ENCODE results near the gene AKT3.
"Not testable (repeated sequence)": the region's sequence is repeated elsewhere in the genome, so short reads cannot be mapped to it uniquely, and the experiment has no call there.

The AKT3 gene

DNA sequence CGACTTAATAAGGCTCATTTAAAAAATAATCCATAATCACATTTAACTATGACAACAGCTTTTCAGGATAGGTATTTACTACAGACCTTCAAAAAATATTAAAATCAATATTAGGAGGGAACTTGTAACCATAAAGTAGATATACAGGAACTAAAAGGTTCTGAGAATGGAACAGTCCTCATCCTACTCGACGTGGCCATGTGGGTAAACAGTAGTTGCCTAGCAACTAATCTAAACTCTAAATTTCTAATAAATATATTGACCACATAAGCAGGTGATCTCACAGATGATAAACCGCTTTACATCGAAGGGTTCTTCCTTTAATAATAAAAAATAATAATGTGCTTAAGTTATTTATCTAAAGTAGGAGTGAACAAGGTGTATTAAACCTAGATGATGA is 7.9 kb downstream of the AKT3 start:
- no peak for DNase-seq (ENCODE audit: low read depth, low spot score)

DNA sequence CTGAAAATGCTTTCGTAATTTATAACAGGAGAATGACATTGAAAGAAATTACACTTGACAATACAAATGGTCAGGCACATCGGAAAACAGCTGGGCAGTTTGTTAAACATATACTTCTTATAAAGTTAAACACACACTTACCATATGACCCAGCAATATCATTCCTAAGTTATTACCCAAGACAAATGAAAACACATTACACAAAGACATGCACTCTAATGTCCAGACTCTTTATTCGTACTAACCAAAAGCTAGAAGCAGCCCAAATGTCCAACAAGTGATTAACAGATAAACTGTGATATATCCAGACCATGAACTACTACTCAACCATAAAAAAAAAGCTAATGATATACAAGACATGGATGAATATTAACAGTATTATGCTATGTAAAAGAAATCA is 8.5 kb downstream of the AKT3 start:
- no peak for DNase-seq (ENCODE audit: low read depth, low spot score)

DNA sequence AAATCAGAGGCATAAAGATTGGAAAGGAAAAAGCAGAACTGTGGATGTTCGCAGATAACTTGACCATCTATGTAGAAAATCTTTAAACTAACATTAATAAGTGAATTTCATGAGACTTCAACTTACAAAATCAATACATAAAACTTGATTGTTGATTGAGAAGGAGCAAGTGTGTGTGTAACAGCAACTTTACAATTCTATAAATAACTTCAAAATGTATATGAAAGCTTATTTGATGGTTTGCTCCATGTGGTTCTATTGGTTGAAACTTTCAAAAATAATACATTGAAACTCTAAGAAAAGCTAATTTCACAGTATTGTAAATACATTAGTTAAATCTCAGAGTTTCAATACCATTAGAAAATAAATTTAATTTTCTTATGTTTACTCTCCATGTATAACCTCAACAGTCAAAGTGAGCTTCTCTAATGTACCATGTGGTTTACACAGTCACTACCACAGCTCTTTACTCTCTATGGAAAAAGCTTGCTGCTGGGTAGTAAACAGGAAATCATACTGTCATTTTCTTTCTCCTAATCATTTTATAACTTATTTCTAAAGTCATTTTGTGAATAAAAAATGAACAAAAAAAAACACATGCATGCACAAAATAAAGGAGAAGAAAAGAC is 12.0 kb downstream of the AKT3 start:
- no peak for DNase-seq (ENCODE audit: low read depth, low spot score)

DNA sequence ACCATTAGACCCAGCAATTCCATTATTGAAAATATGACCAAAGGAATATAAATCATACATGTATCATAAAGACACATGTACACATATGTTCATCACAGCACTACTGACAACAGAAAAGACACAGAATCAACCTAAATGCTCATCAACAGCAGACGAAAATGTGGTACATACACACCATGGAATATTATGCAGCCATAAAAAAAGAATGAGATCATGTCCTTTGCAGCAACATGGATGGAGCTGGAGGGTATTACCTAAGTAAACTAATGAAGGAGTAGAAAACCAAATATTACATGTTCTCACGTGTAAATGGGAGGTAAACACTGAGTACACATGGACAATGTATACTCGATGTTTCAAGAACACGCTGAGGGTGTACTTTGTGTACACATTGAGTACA is 15.9 kb downstream of the AKT3 start:
- DNase-seq (ENCODE audit: low read depth, low spot score), result no peak

DNA sequence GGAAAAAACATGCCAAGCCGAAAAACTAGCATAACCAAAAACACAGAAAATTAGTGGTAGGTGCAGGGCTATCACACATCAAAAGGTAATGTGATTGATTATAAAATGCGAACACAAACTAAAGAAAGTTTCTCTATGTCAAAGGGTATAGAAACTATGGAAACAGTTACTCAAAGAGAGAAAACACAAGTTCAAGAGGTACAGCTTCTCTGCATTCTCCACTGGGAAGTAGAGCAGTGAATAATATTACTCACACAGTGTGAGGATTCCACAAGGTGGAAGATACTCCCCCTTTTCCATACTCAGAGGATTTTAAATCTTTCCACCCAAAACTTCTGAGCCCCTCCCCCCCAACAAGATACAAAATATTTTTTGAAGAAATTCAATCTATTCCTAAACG is 18.6 kb downstream of the AKT3 start:
- no peak for DNase-seq (ENCODE audit: low read depth, low spot score)

DNA sequence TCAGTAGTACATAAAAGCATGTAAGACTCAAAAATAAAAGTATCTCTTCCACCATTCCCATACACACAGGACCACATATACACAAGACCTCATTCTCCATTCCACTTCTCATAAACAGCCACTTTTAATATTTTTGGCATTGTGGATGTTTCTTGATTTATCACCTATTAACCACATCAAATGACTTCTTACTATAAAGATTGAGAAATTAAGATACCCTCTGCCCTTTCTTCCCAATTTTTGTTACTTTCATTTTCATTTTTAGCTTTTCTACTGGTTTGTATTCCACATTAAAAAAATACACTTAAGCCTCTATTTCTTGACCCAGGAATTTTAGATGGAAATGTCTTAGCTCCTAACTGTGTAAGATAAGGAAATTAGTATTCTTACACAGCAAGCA is 22.8 kb downstream of the AKT3 start:
- no peak for DNase-seq (ENCODE audit: low read depth, low spot score)

DNA sequence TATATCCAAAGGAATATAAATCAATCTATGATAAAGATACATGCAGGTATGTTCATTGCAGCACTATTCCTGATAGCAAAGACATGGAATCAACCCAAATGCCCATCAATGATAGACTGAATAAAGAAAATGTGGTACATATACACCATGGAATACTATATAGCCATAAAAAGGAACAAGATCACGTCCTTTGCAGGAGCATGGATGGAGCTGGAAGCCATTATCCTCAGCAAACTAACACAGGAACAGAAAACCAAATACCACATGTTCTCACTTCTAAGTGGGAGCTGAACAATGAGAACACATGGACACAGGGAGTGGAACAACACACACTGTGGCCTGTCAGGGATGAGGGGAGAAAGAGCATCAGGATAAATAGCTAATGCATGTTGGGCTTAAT is 25.1 kb downstream of the AKT3 start:
- DNase-seq (ENCODE audit: low read depth, low spot score), result not testable (repeated sequence)

DNA sequence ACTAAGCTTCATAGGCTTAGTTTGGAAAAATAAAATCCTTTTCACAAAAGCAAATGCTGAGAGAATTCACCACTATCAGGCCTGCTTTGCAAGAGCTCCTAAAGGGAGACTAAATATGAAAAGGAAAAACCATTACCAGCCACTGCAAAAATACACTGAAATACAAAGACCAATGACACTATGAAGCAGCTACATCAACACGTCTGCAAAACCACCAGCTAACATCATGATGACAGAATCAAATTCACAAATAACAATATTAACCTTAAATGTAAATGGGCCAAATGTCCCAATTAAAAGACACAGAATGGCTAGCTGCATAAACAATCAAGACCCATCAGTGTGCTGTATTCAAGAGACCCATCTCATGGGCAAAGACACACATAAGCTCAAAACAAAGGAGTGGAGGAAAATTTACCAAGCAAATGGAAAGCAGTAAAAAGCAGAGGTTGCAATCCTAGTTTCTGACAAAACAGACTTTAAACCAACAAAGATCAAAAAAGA is 28.8 kb downstream of the AKT3 start:
- no peak for DNase-seq (ENCODE audit: low read depth, low spot score)

DNA sequence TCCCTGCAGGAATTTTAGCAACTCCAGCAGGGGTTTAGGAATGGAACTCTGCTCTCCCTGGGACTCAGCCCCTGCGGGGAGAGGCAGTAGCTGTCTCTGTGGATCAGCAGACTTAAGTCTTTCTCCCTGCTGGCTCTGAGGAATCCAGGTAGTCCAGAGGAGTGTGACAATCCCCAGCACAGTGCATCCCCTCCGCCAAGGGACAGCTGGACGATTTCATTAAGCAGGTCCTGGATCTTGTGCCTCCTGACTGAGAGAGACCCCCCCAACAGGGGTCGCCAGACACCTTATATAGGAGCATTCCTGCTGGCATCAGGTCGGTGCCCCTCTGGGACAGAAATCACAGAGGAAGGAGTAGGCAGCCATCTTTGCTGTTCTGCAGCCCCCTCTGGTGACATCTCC is 30.6 kb downstream of the AKT3 start:
- no peak for DNase-seq (ENCODE audit: low read depth, low spot score)

DNA sequence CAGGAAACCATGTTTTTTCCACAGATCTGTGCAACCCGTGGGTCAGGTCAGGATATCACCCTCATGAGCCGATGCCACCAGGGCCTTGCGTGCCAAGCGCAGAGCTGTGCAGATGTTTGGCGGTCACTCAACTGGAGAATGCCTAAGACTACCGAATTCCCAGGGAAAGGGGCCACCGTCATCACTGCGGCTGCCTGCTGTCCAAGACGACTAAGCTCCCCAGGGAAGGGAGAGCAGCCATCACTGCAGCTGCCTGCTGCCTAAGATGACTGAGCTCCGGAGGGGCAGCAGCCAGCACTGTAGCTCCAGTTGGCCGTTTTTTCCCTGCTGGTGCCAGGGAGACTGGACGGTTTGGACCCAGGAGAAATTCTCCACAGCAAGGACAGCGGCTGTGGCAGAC is 31.1 kb downstream of the AKT3 start:
- no peak for DNase-seq (ENCODE audit: low read depth, low spot score)

DNA sequence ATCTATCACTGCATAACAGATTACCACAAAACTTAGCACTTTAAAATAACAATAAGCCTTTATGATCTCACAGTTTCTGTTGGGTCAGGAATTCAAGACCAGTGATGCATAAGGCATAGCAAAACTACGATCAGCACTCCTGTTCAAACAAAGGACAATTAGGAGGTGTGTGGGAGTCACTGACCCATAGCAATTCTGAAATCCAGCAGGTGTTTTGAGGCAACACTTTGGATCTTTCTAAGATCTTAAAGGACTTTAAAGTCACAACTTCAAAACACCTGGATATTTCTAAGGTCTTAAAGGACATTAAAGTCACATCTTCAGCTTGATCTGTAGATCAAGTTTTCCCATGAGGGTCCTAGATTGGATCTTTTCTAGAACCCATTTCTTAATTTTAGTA is 35.3 kb downstream of the AKT3 start:
- DNase-seq (ENCODE audit: low read depth, low spot score), result no peak

DNA sequence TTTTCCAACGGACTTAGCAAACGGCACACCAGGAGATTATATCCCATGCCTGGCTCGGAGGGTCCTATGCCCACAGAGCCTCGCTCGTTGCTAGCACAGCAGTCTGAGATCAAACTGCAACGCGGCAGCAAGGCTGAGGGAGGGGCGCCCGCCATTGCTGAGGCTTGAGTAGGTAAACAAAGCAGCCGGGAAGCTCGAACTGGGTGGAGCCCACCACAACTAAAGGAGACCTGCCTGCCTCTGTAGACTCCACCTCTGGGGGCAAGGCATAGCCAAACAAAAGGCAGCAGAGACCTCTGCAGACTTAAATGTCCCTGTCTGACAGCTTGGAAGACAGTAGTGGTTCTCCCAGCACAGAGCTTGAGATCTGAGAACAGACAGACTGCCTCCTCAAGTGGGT is 42.7 kb downstream of the AKT3 start:
- DNase-seq (ENCODE audit: low read depth, low spot score), result not testable (repeated sequence)

DNA sequence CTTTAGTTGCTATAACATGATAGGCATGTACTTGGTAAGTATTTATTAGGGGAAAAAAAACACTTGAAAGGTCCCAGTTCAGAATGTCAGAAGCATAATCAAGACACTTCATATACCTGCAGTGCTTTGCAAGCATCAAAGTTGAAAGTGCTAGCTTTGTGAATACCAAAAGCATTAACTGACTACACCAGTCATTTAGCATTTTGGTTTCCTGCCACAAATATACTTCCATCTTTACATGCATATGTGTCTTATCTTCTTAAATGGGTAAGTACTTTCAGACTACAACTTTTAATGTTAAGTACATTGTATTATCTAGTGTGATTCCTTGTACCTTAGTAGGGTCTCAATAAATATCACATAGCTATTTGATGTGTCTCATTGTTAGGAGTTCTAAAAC is 43.7 kb downstream of the AKT3 start:
- no peak for DNase-seq (ENCODE audit: low read depth, low spot score)

DNA sequence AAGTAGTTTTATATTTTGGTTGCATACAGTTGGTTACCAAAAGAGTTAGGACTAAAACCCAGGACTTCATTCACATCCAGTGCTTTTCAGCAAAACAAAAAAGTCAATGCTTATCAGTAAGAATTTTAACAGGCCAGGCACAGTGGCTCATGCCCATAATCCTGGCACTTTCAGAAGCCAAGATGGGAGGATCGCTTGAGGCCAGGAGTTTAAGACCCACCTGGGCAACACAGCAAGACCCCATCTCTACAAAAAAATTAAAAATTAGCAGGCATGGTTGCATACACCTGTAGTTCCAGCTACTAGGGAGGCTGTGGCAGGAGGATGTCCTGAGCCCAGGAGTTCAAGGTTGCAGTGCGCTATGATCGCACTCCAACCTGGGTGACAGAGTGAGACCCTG is 47.3 kb downstream of the AKT3 start:
- DNase-seq (ENCODE audit: low read depth, low spot score), result no peak

DNA sequence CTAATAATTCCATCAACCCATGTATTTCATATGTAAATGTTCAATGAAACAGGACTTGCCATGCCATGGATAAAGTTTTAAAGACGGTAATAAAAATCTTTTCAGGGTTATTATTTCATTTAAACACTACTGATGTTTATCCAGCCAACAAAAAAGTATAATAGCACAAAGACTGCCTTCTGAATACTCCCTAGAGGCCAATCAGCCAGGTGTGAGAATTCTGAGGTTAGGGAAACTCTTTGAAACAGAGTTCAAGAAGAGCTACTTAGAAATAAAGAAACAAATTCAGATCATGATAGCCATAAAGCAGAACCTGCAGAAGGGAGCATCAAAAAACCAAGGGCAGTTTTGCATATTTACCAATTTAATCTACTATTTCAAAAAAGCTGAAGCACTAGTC is 48.7 kb downstream of the AKT3 start:
- no peak for DNase-seq (ENCODE audit: low read depth, low spot score)

DNA sequence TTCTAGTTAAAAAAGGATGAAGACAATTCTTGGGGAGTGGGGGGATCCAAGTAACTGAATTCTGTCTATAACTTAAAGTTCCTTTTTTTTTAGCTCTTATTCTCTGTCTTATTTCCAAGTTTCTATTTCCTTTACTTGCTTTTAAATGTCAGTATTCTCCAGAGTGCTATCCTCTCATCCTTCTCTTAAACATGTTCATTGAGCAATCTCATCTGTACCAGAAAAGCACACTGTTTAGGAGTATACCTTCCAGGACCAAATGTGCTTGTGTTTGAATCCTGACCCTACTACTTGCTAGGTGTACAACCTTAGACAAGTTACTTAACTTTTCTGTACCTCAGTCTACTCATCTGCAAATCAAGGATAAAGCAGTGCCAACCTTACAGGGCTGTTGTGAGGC is 50.1 kb downstream of the AKT3 start:
- no peak for DNase-seq (ENCODE audit: low read depth, low spot score)

DNA sequence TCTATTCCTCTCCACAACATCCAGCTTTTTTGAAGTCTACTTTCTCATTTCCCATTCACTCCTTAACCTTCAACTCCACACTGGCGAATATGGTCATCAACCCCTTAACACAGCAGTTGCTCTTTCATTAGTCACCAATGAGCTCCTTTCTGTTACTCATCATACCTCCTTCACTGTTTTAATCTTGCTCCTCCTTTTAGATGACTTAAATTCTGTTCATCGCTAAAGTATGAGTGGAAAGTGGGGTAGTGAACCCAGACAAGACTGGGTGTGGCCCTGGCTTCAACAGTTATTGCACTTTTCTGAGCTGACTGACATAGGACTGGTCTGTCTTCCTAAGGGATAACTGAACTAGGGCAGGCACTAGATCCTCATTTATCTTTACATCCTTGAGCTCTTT is 51.3 kb downstream of the AKT3 start:
- DNase-seq (ENCODE audit: low read depth, low spot score), result no peak

DNA sequence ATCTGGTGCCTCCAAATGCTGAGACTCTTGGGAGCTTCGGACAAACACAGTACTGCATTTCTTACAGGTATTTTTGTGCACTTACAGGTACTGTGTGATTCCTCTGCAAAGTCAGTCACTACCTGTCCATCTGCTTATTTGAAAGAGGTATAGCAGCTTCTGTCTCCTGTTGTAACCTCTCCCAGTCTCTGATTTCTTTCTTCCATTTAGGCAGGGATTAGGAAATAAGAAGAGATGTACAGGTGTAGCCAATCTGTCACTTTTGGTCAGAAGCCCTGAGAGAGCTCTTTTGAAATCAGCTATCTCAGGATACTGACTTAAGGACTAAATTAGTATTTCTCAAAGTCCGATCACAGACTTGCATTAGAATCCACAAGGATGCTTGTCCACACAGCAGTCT is 54.0 kb downstream of the AKT3 start:
- no peak for DNase-seq (ENCODE audit: low read depth, low spot score)

DNA sequence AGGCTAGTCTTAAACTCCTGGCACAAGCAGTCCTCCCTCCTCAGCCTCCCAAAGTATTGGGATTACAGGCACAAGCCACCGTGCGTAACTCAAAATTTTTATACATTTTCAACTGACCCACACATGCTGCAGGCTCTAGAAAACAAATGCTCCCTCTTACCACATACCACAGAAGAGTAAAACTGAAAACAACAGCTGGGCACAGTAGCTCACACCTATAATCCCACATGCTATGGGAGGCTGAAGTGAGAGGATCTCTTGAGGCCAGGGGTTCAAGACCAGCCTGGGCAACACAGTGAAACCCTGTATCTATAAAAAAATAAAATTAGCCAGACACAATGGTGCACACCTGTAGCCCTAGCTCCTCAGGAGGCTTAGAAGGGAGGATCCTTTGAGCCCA is 56.7 kb downstream of the AKT3 start:
- no peak for DNase-seq (ENCODE audit: low read depth, low spot score)

DNA sequence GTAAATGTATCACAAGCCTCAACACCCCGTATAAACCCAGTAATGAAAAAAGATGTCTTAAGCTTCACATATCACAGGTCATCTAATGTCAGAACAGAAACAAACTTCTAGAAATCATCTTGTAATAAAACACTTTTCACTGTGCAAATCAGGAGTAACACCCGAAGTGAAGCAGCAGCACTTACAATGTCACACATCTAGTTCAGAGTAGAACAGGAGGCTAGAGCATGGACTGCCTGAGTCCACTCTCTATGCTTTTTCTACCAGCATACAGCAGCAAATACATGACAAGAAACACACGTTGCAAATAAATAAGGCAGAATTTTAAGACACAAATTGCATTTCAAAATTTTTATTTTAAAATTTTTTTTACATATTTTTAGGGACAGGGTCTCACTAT is 57.2 kb downstream of the AKT3 start:
- no peak for DNase-seq (ENCODE audit: low read depth, low spot score)

DNA sequence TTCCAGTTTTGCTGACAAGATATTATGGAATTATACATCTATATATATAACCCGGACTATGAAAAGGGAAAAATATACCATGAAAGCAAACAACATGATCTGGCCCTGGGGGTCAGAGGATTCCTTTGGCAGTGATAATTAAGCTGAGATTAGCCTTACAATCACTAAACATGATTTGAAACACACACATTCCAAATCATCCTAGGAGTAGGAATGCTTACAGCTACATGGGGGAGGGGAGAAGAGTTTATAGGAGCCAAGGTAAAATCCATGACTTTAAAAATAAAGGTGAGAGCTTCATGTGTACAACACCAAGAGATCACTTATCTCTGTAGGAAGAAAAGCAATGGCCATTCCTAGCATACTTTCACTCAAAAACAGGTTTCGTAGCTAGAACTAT is 57.6 kb downstream of the AKT3 start:
- DNase-seq (ENCODE audit: low read depth, low spot score), result no peak

DNA sequence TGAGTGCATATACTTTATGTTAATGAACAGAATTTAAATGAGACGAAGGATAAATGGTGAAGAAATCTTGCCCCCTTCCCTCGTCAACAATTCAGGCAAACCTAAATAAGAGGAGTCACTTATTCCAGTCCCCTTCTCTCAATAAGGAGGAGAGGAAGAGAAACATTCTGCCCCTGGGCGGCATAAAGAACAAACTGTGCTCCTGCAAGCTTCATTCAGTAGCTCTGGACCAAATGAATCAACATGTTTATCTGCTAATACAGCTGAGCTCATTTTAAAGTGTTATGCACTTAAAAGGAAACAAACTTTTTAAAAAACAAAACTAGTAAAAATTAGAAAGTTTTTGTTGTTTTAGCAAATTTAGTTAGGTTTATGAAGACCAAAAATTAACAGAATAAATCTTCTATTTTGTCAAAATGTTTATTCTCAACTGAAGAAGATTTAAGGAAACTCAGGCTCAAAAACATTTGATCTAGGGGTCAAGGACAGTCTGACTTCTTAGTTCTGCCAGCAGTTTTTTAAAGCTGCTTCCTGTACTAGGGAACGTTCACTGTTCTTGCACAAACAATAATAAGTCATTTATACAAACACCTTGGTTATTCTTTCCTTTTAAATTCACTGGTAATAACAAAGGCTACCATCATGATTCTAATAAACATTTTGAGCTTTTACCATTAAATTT is 58.3 kb downstream of the AKT3 start:
- DNase-seq (ENCODE audit: low read depth, low spot score), result no peak

DNA sequence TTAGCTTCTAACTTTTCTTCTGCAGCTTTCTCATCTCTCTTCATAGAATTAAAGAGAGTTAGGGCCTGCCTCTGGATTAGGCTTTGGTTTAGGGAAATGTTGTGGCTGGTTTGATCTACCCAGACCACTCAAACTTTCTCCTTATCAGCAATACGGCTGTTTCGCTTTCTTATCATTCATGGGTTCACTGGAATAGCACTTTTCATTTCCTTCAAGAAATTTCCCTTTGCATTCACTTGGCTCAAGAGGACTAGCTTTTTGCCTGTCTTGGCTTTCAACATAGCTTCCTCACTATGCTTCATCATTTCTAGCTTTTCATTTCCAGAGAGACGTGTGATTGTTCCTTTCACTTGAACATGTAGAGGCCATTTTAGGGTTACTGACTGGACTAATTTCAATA is 59.6 kb downstream of the AKT3 start:
- no peak for DNase-seq (ENCODE audit: low read depth, low spot score)

DNA sequence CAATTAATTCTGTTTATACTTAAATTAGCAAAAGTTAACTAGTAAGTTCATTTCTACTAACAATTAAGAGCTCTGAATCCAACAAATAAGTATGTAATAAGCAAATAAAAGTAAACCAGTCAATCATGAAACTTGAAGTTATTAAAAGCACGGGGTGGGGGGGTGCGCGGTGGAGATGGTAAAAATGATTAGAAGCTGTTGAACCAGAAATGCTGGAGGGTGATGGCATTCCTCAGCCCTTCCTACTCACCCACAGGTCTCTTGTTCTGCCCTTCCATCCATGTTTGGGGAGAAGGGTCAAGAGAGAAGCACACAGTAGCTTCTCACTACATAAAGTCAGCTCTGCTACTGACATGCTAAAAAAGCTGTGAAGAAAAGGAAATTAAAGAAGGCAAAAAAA is 63.5 kb downstream of the AKT3 start:
- no peak for DNase-seq (ENCODE audit: low read depth, low spot score)
